MCF 10A (cell line): Measurements from ENCODE around the gene KCNK5. TPM values are rescaled to one million over a fixed set of nuclear protein-coding genes. Genes with fewer than 3 reads are reported as not detected.

Source experiments
- BruUV-seq: library from RNA; stranded (reverse); fragments of 400-500 nt; replicated peaks from 2 replicates; lab custom pipeline; 2021; lab: Mats Ljungman, UMichigan
- CTCF ChIA-PET: fragments of 300-600 bp; sonication (Branson Sonifier 250); formaldehyde crosslinking; extraction: SDS; loops from one replicate; lab custom pipeline; 2021; ENCODE audit warnings: antibody characterized with exemption, inconsistent platforms; lab: Yijun Ruan, JAX
- POLR2A ChIA-PET: fragments of 300-600, 350-650 bp; sonication (Branson Sonifier 250); formaldehyde crosslinking; extraction: SDS; loops from one replicate; lab custom pipeline; 2020; ENCODE audit warnings: antibody characterized with exemption, inconsistent platforms; lab: Yijun Ruan, JAX
- DNase-seq: peaks from one replicate; pipeline ENCODE4 v3.0.0-alpha.2; 2018; ENCODE audit not compliant: unreplicated experiment
- H3K27ac Mint-ChIP-seq: one replicate; pipeline ENCODE4 v1.8.0; 2022; ENCODE audit warnings: mild to moderate bottlenecking, low read depth, mixed read lengths; ENCODE audit not compliant: unreplicated experiment
- H3K27me3 Mint-ChIP-seq: one replicate; pipeline ENCODE4 v1.8.0; 2022; ENCODE audit warnings: mixed read lengths; ENCODE audit not compliant: insufficient read depth, unreplicated experiment
- H3K36me3 Mint-ChIP-seq: one replicate; pipeline ENCODE4 v1.8.0; 2022; ENCODE audit warnings: mild to moderate bottlenecking, moderate library complexity, mixed read lengths; ENCODE audit not compliant: insufficient read depth, unreplicated experiment
- H3K4me1 Mint-ChIP-seq: one replicate; pipeline ENCODE4 v1.8.0; 2022; ENCODE audit warnings: mixed read lengths; ENCODE audit not compliant: insufficient read depth, unreplicated experiment
- H3K4me3 Mint-ChIP-seq: one replicate; pipeline ENCODE4 v1.8.0; 2022; ENCODE audit warnings: mild to moderate bottlenecking, moderate library complexity, mixed read lengths; ENCODE audit not compliant: unreplicated experiment
- H3K9me3 Mint-ChIP-seq: one replicate; pipeline ENCODE4 v1.8.0; 2022; ENCODE audit warnings: mixed read lengths; ENCODE audit not compliant: unreplicated experiment
- intact Hi-C: fragments of 100-400 bp; cut with micrococcal nuclease; formaldehyde crosslinking; loops from 2 replicates; pipeline ENCODE4 v1.14.1; 2022
- total RNA-seq: library from RNA; stranded (reverse); gene quantifications from 2 replicates; pipeline ENCODE4 v1.2.3, GENCODE V29; 2022
- TF ChIP-seq, protein P1 (sequence below): fragments of 200-600 bp; IDR thresholded peaks from one replicate; pipeline ENCODE4 v1.8.0; 2022; ENCODE audit warnings: antibody characterized with exemption, mild to moderate bottlenecking; ENCODE audit not compliant: unreplicated experiment

The KCNK5 gene
- total RNA-seq, 1 experiment from 2014 or later = 2.6 TPM

DNA sequence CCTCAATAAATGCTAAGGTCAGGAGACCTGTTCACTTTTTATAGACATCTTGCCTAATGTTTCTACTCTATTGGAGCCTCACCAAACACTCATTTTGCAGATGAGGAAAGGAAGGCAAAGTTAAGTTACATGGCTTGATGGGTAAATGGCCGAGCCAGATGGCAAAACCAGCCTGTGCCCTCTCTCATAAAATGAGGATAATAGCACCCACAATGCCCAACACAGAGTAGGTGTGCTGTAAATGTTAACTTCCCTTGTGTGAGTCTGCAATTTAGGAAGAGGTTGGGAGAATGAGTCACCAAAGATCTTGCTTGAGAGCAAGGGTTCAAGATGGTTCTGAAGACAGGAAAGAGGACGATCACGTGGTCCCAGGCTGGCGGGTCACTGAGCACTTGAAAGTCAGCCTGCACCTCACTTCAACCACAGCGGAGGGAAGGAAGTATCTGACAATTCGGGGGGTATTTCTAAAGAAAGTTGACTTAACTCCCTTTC is 3.3 kb downstream of the KCNK5 start:
- no peaks in the 10 kb centered on the region for H3K27me3 Mint-ChIP-seq
- H3K4me1 Mint-ChIP-seq = peaks cover 23% of the 10 kb centered on the region
- DNase-seq = no peak
- TF ChIP-seq, protein P1, sequence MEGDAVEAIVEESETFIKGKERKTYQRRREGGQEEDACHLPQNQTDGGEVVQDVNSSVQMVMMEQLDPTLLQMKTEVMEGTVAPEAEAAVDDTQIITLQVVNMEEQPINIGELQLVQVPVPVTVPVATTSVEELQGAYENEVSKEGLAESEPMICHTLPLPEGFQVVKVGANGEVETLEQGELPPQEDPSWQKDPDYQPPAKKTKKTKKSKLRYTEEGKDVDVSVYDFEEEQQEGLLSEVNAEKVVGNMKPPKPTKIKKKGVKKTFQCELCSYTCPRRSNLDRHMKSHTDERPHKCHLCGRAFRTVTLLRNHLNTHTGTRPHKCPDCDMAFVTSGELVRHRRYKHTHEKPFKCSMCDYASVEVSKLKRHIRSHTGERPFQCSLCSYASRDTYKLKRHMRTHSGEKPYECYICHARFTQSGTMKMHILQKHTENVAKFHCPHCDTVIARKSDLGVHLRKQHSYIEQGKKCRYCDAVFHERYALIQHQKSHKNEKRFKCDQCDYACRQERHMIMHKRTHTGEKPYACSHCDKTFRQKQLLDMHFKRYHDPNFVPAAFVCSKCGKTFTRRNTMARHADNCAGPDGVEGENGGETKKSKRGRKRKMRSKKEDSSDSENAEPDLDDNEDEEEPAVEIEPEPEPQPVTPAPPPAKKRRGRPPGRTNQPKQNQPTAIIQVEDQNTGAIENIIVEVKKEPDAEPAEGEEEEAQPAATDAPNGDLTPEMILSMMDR = no peak
- POLR2A ChIA-PET = no interaction called here
- H3K4me3 Mint-ChIP-seq = no peak overlapping the region
- no TSS peak for BruUV-seq
- intact Hi-C loops = no loop called here
- no peaks in the 10 kb centered on the region for H3K9me3 Mint-ChIP-seq
- no peaks in the 10 kb centered on the region for H3K36me3 Mint-ChIP-seq
- H3K27ac Mint-ChIP-seq = no peak overlapping the region
- CTCF ChIA-PET = interaction anchor here (0.5 to 0.7 kb wide), 2 partner anchors 11 to 181 kb away, joined by 4 to 5 read pairs; no protein-coding TSS in a partner anchor

DNA sequence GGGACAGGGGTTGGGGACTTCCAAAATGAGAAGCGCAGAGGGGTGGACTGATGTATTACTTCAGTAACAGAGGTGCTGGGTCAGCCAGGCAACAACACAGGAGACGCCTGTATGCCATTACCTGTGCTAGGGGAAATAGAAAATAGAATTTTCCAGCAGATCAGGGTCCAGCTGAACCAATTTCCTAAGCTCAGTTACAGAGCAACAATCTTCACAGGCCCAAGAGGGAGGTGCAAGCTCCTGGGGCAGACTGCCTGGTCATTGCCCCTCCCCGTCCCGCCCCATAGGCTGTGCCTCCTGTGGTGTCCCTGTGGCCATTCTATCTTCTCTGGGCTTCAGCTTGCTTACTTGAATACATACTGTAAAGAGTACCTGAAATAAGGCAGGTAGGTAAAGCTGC is 3.7 kb downstream of the KCNK5 start:
- Mint-ChIP-seq H3K27ac (no peak overlapping the region), H3K4me3 (no peak overlapping the region), H3K27me3 (no peaks in the 10 kb centered on the region), H3K9me3 (no peaks in the 10 kb centered on the region), H3K4me1 (peaks cover 23% of the 10 kb centered on the region), H3K36me3 (no peaks in the 10 kb centered on the region)
- ChIA-PET CTCF (interaction anchor here (0.8 kb wide), 1 partner anchor 59 kb away, joined by 3 read pairs; no protein-coding TSS in a partner anchor), POLR2A (no interaction called here)
- intact Hi-C loops = no loop called here
- no TSS peak for BruUV-seq
- DNase-seq = no peak
- TF ChIP-seq, protein P1 = no peak

DNA sequence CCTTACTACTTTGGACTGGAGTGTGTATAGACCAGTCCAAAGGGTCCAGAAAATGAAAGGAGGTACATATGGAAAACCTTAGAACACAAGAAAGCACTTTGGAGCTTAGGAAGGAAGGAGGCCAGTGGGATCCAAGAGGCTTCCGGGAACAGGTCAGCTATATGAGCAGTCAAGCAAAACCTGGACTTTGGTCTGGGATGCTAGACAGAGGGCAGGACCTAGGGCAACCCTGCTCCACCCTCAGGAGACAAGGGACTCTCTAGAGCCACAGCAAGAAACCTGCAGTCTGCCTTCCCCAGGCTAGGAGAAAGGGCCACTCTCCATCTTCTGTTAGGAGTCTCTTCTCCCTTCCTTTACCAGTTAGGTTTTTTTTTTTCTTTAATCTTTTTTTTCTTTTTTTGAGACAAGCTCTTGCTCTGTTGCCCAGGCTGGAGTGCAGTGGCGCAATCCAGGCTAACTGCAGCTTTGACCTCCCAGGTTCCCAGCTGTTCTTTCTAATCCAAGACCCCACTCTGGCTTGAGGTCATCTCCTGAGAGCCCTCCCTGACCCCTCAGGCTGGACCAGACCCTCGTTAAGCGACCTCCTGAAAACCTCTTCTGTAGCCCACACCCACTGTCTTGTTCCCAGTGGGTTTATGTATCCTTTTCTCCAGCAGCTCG is 4.6 kb downstream of the KCNK5 start:
- H3K27ac Mint-ChIP-seq = no peak overlapping the region
- BruUV-seq = no TSS peak
- H3K9me3 Mint-ChIP-seq = no peaks in the 10 kb centered on the region
- ChIA-PET POLR2A (no interaction called here), CTCF (interaction anchor here (0.6 to 1.0 kb wide), 4 partner anchors 57 to 122 kb away, joined by 3 read pairs; no protein-coding TSS in a partner anchor)
- H3K27me3 Mint-ChIP-seq = no peaks in the 10 kb centered on the region
- TF ChIP-seq, protein P1 = no peak
- H3K4me3 Mint-ChIP-seq = no peak overlapping the region
- H3K36me3 Mint-ChIP-seq = no peaks in the 10 kb centered on the region
- no peak for DNase-seq
- intact Hi-C loops = no loop called here
- H3K4me1 Mint-ChIP-seq = peaks cover 17% of the 10 kb centered on the region

DNA sequence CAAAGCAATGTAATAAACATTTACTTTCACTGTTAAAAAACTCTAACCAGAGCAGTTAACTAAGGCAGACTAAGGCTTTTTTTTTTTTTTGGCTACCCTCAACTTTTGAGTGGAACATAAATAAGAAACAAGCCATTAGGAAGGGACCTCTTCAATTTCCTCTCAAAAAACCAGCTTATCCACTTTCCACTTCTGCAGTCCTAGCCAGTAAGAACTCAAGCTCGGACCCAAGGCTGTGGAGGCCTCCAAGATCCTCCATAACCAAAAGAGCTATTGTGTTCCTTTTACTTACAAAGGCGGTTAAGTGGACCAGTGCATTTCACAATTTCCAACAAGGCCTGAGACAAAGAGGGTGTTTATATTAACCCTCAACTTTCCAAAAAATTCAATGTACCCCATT is 5.3 kb downstream of the KCNK5 start:
- POLR2A ChIA-PET = no interaction called here
- Mint-ChIP-seq H3K27ac (no peak overlapping the region), H3K9me3 (no peaks in the 10 kb centered on the region), H3K27me3 (no peaks in the 10 kb centered on the region), H3K4me3 (no peak overlapping the region), H3K4me1 (peaks cover 19% of the 10 kb centered on the region), H3K36me3 (no peaks in the 10 kb centered on the region)
- TF ChIP-seq, protein P1 = no peak
- DNase-seq = no peak
- no TSS peak for BruUV-seq
- CTCF ChIA-PET = interaction anchor here (0.6 to 1.0 kb wide), 3 partner anchors 56 to 123 kb away, joined by 3 read pairs; no protein-coding TSS in a partner anchor
- intact Hi-C loops = no loop called here
